HG03139 (cell line): Measurements from ENCODE around the gene TM9SF3.

ENCODE experiments used
- ATAC-seq: cut with Tn5 transposase; IDR thresholded peaks from one replicate; pipeline ENCODE4 v1.9.1; 2021; ENCODE audit not compliant: unreplicated experiment

The TM9SF3 gene

GRCh38 chr10:96482815-96483588, 103.8 kb downstream of the TM9SF3 start:
- no peak for ATAC-seq

DNA sequence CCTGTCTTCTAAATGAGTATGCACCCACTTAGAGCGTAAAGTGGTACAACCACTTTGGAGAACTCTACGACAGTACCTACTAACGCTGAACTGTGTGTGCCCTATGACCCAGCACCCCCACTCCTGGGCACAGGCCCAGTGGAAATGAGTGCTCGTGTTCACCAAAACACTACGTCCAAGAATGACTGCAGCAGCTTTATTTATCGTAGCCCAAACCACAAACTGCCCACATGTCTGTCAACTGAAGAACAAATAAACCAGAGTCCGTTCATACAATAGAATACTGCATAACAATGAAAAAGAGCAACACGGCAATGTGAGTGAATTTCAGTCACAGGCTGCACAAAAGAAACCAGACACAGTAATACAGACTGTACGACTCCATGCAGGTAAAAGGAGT, 108.5 kb downstream of the TM9SF3 start:
- no peak for ATAC-seq

- no peak for ATAC-seq
Measured at GRCh38 chr10:96473866-96474265, 112.9 kb downstream of the TM9SF3 start.

DNA sequence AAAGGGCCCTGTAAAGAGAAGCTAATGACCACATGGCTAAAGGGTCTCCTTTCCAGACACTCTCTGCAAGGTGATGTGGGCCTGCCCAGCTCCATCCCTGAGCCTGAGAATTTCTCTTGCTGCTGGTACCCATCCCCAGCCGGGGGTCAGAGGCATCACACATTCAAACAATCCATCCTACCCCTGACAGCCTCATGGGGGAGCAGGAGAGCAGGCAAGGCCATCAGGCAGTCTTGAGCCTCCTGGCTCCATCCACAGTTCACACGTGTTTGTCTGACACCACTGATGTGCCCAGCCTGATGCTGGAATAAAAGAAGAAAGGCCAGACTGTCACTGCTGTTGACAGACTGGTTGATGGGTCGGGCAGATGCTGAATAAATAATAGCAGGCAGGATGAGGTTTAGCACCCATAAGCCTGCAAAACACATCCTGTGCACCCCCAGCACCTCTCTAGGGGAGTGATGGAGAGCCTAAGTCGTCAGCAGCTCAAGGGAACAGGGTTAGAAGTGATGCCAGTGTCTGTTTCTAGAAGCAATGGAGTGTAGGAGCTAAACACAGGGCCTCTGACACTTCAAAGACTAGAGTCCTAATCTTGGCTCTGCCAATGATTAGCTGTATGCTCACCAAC, 116.6 kb downstream of the TM9SF3 start:
- ATAC-seq, result no peak

DNA sequence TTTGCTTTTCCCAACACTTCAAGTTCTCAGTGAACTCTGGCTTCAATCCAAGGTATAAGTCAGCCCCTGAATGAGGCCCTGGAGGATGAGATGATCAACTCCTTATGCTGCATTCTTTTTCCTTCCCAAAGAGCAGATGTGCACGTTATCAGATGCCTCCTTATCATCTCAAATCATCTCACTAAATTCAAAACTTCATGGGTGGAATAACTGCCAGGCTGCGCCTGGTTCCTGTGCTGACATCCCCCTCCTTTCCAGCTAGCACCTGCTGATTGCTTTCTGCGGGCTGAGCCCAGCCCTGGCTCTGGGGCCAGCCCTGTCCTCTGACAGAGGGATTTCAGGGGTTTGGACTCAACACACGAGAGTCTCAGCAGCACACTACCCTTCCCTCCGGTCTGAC, 118.0 kb downstream of the TM9SF3 start:
- ATAC-seq, result no peak
